HL-60 (cell line): ENCODE data around the gene OR5T2.
"Not testable (repeated sequence)": the region's sequence is repeated elsewhere in the genome, so short reads cannot be mapped to it uniquely, and the experiment has no call there.

ENCODE experiments used
- DNase-seq, 2 experiments: peaks; one replicate each; pipeline ENCODE4 v3.0.0-alpha.2; 2010 to 2020; ENCODE audit warnings: low read depth in 1 of 2, low spot score in 1 of 2
- H3K27ac ChIP-seq: fragments of 250-450 bp; sonication (Bioruptor Pico); replicated peaks from 2 replicates; pipeline ENCODE4 v1.5.1; 2020; ENCODE audit warnings: mild to moderate bottlenecking, moderate library complexity
- H3K27me3 ChIP-seq: fragments of 250-450 bp; sonication (Bioruptor Pico); 2 replicates; pipeline ENCODE4 v1.5.1; 2021; ENCODE audit warnings: mild to moderate bottlenecking, moderate library complexity; ENCODE audit not compliant: insufficient read depth, poor library complexity, severe bottlenecking
- H3K4me3 ChIP-seq: replicated peaks from 2 replicates; pipeline ENCODE4 v1.5.1; 2011; ENCODE audit warnings: mild to moderate bottlenecking, control low read depth, low read length; ENCODE audit not compliant: insufficient read depth
- GABPA ChIP-seq: IDR thresholded peaks from 2 replicates; pipeline ENCODE4 v1.6.1; 2012; ENCODE audit warnings: low read depth
- POLR2AphosphoS5 ChIP-seq: IDR thresholded peaks from 2 replicates; pipeline ENCODE4 v1.6.1; 2012; ENCODE audit warnings: low read depth
- REST ChIP-seq: IDR thresholded peaks from 2 replicates; pipeline ENCODE4 v1.6.1; 2012; ENCODE audit warnings: low read depth; ENCODE audit not compliant: insufficient replicate concordance
- SPI1 ChIP-seq: IDR thresholded peaks from 2 replicates; pipeline ENCODE4 v1.6.1; 2012; ENCODE audit warnings: low read depth, mild to moderate bottlenecking, borderline replicate concordance
- TF ChIP-seq, protein P1 (sequence below): IDR thresholded peaks from one replicate; pipeline ENCODE4 v1.5.1; 2011; ENCODE audit warnings: low read length, control low read depth, inconsistent platforms; ENCODE audit not compliant: insufficient read depth

Gene OR5T2

DNA sequence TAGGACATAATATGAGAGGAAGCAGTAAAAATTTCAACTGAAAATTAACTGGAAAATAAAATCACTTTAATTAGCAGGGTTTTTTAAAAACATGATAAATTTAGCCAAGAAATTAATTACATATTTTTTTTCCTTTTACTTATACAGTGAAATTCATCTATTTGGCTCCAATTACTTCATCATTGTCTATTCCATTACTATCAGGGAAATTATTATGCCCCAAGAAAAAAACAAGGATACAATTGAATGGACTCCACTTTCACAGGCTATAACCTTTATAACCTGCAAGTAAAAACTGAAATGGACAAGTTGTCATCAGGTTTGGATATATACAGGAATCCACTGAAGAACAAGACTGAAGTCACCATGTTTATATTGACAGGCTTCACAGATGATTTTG is 17.9 kb upstream of the OR5T2 start, which contains the start of gene OR5T3:
OR5T3 (plus strand) TSS at position 301 of the 400 bp plus-strand sequence; CDS start at position 301, 0 bp downstream.
- no peak for TF ChIP-seq SPI1
- TF ChIP-seq GABPA, result no peak
- TF ChIP-seq POLR2AphosphoS5, result no peak
- TF ChIP-seq, protein P1, sequence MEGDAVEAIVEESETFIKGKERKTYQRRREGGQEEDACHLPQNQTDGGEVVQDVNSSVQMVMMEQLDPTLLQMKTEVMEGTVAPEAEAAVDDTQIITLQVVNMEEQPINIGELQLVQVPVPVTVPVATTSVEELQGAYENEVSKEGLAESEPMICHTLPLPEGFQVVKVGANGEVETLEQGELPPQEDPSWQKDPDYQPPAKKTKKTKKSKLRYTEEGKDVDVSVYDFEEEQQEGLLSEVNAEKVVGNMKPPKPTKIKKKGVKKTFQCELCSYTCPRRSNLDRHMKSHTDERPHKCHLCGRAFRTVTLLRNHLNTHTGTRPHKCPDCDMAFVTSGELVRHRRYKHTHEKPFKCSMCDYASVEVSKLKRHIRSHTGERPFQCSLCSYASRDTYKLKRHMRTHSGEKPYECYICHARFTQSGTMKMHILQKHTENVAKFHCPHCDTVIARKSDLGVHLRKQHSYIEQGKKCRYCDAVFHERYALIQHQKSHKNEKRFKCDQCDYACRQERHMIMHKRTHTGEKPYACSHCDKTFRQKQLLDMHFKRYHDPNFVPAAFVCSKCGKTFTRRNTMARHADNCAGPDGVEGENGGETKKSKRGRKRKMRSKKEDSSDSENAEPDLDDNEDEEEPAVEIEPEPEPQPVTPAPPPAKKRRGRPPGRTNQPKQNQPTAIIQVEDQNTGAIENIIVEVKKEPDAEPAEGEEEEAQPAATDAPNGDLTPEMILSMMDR, result no peak
- no peak for TF ChIP-seq REST
- Histone ChIP-seq H3K27me3 (no peaks in the 10 kb centered on the region), H3K4me3 (no peak within 1 kb of the TSS), H3K27ac (no peak within 1 kb of the TSS)
- DNase-seq, result no peak

DNA sequence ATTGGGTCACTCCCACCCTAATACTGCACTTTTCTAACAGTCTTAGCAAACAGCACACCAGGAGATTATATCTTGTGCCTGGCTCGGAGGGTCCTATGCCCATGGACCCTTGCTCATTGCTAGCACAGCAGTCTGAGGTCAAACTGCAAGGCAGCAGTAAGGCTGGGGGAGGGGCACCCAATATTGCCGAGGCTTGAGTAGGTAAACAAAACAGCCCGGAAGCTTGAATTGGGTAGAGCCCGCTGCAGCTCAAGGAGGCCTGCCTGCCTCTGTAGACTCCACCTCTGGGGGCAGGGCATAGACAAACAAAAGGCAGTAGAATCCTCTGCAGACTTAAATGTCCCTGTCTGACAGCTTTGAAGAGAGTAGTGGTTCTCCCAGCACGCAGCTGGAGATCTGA is 14.3 kb downstream of the OR5T2 start:
- DNase-seq, result not testable (repeated sequence)

GRCh38 chr11:56214537-56214936 is 19.5 kb downstream of the OR5T2 start:
- DNase-seq, result no peak
- Histone ChIP-seq H3K4me3 (no peak overlapping the region), H3K27me3 (no peaks in the 10 kb centered on the region)

More for the DNA sequence above, 14.3 kb downstream of the OR5T2 start:
- H3K27ac ChIP-seq, H3K27me3 ChIP-seq, H3K4me3 ChIP-seq: not testable (repeated sequence)

More at GRCh38 chr11:56214537-56214936, 19.5 kb downstream of the OR5T2 start:
- no peak overlapping the region for H3K27ac ChIP-seq
- TF ChIP-seq, protein P1, result no peak
- TF ChIP-seq REST (no peak), POLR2AphosphoS5 (no peak), SPI1 (no peak), GABPA (no peak)
